Right lobe of liver (tissue), 6 donors: ENCODE results near the gene HEXIM2. TPM values are rescaled to one million over a fixed set of nuclear protein-coding genes. Genes with fewer than 3 reads are reported as not detected.
A peak's percentile ranks its signal among the peaks of the same experiment; 100 is the strongest.

Source experiments
- ATAC-seq, 4 donors: fragments of 200-7000 bp; cut with Tn5 transposase; one replicate each; pipeline ENCODE4 v1.9.1; 2020; ENCODE audit warnings: mild to moderate bottlenecking in 4 of 4, moderate library complexity in 4 of 4
- DNase-seq, 3 donors: peaks; one replicate each; pipeline ENCODE4 v3.0.0-alpha.2; 2020
- H3K27ac ChIP-seq, 3 donors: fragments of 200-600 bp; one replicate each; pipeline ENCODE4 v1.8.0; 2022
- H3K27me3 ChIP-seq, 2 donors: fragments of 200-600 bp; one replicate each; pipeline ENCODE4 v1.8.0; 2022
- H3K36me3 ChIP-seq, 4 donors: fragments of 200-600 bp; sonication (generic) in 1 of 4; one replicate each; pipeline versions ENCODE4 v1.5.1 to v1.8.0; 2017 to 2022; ENCODE audit warnings: control low read depth in 1 of 4
- H3K4me1 ChIP-seq, 4 donors: fragments of 200-600 bp; sonication (generic) in 1 of 4; one replicate each; pipeline versions ENCODE4 v1.5.1 to v1.8.0; 2017 to 2022; ENCODE audit warnings: control low read depth in 1 of 4
- H3K4me3 ChIP-seq, 3 donors: fragments of 200-600 bp; one replicate each; pipeline ENCODE4 v1.8.0; 2022
- H3K9me3 ChIP-seq, 4 donors: fragments of 200-600 bp; sonication (generic) in 1 of 4; one replicate each; pipeline versions ENCODE4 v1.5.1 to v1.8.0; 2017 to 2022; ENCODE audit warnings: control low read depth in 1 of 4
- CTCF ChIP-seq, 4 donors: fragments of 200-600 bp in 3 of 4; fragments of 450-650 bp in 1 of 4; IDR thresholded peaks; one replicate each; pipeline versions ENCODE4 v1.5.1 to v1.8.0; 2016 to 2022; ENCODE audit warnings: antibody characterized with exemption in 4 of 4, mild to moderate bottlenecking in 2 of 4
- POLR2A ChIP-seq: fragments of 450-650 bp; IDR thresholded peaks from one replicate; pipeline ENCODE4 v1.6.1; 2017; ENCODE audit warnings: antibody characterized with exemption, mild to moderate bottlenecking
- WGBS: methylation state at CpG from one replicate; pipeline ENCODE4 v1.1.6; 2018; ENCODE audit warnings: low coverage, low lambda C conversion rate; ENCODE audit not compliant: insufficient coverage; ENCODE audit errors: missing lambda C conversion rate; 5-methylcytosine and 5-hydroxymethylcytosine counted together
- intact Hi-C, 2 donors: fragments of 100-400 bp; cut with DNase I; formaldehyde crosslinking; loops; one replicate each; pipeline versions ENCODE4 v1.11.2 to v1.14.1; 2022
- total RNA-seq, 6 experiments: library from RNA; depleted of rRNA in 2 of 6; stranded (reverse); fragments of >200 nt in 2 of 6; fragmentation: NEBNext Ultra II Directional in 3 of 6; extraction: Animal tissue kit (Norgen Biotek cat#: 25700) in 3 of 6; gene quantifications; one replicate each; pipeline versions ENCODE4 v1.1.0 to v1.2.4, GENCODE V29; 2016 to 2023
- donor health status: DM: no; HTN: yes; CAD: no.
- donor health status: DM: no; HTN: no; CAD: no.
- donor health status: DM: no; HTN: no; CAD: no.
- donor health status: DM: no; HTN: yes; CAD: no.
- donor health status: DM: no; HTN: yes; CAD: no.

Gene HEXIM2
- total RNA-seq, 6 experiments from 2014 or later, result 2.6 to 13.5 (median 5.4) TPM

DNA sequence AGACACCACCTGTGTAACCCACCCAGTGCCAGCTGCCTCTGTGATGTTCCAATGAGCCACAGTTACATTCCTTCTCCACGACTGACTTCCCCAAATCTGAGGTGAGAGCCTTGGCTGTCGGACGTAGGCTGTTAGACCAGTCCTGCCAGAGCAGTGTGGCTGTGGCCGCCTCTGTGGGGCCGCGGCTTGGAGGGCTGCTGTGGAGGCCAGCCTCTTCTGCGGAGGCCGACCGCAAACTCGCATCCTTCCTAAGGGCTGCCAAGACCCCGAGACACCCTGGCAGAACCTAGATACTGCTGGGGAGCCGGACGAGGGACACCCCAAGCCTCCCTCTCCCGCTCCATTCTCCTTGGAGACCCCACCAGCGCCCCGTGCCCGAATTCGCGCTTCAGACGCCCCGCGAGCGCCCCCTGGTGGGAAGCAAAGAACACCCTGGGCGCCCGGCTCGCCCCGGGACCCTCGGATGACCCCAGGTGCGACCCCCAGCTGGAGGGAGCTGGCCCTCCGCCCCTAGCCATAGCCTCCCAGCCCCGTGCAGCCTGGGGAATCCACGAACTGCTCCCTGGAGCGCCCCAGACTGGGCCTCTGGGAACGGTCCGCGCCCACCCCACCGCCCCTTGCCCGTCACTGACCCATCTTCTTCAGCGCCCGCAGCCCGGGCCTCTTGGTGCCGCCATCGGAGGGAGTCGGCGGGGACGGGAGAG, 29.9 kb upstream of the HEXIM2 start:
- WGBS, result 4% methylated on average over 15 of the region's 46 CpGs
- Histone ChIP-seq H3K27ac (peak overlapping the region; percentile 36 to 89 (median 47)), H3K27me3 (no peaks in the 10 kb centered on the region), H3K4me1 (peaks cover 0 to 17% (median 0%) of the 10 kb centered on the region in 4 donors), H3K9me3 (no peaks in the 10 kb centered on the region), H3K36me3 (no peaks in the 10 kb centered on the region), H3K4me3 (peak overlapping the region; percentile 57 to 79 (median 73))
- DNase-seq (peak; percentile 52 to 71 (median 70)), ATAC-seq (no peak)
- intact Hi-C loops, result no loop called here
- TF ChIP-seq CTCF (IDR thresholded peaks at IDR 0.05), result peak; percentile 63 to 83 (median 71)
- TF ChIP-seq POLR2A, result no peak

- peaks cover 0 to 22% (median 0%) of the 10 kb centered on the region in 4 donors for H3K4me1 ChIP-seq
- DNase-seq, result no peak
- no peaks in the 10 kb centered on the region for H3K27me3 ChIP-seq
- no peak for ATAC-seq
- H3K27ac ChIP-seq, result peak within 1 kb of the TSS; percentile 74 to 95 (median 89)
- peak within 1 kb of the TSS; percentile 57 to 79 (median 73) for H3K4me3 ChIP-seq
- TF ChIP-seq POLR2A, result no peak
- no peak for TF ChIP-seq CTCF (IDR thresholded peaks at IDR 0.05)
- intact Hi-C loops, result no loop called here
- WGBS, result 1% methylated on average over 18 of the region's 36 CpGs
- H3K36me3 ChIP-seq, result no peaks in the 10 kb centered on the region
- no peaks in the 10 kb centered on the region for H3K9me3 ChIP-seq
Measured at GRCh38 chr17:45132320-45132571, 29.4 kb upstream of the HEXIM2 start, which contains the start of gene PLCD3. PLCD3 (minus strand) TSS chr17:45132515; CDS start chr17:45132410, 105 bp downstream.

DNA sequence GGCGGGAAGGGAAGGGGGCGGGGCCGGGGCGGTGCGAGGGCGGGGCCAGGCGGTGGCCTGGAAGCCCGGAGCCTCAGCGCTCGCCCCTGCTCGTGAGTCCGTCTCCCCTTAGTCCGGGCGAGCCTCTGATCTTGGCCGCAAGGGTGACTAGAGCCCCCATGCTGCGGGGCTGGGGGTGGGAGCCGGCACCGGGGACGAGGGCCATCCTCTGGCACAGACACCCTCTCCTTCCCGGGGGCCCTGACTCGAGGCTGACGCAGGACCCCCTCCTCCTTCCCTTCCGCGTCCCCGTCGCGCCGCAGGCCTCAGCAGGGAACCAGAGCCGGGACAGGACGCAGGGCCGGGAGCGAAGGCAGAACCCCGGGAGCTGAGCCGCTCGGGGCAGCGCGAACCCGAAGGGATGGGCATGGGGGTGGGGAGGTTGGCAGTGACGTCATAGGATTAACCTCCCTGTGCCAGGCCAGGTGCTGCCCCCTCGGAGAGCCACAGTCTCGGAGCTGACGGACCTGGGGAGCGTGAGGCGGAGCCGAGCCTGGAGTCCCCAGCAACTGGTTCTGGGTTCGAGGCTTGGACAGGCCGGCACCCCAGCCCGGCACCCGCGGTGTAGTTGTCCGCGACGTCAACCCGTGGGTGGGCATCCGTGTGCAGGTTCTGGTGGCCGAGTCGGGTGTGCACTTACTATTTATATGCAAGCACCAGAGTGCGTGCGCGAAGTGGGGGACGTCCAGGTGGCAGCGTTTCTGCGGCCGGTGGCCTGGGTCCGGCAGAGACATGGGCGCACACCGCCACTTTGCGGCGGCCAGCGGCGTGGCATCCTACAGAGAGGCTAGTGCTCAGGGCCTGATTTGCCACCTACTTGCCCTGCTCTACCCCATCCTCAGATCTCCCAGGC, 28.9 kb upstream of the HEXIM2 start:
- H3K27me3 ChIP-seq, result no peaks in the 10 kb centered on the region
- H3K9me3 ChIP-seq, result no peaks in the 10 kb centered on the region
- H3K27ac ChIP-seq, result peak overlapping the region; percentile 74 to 95 (median 89)
- DNase-seq, result peak; percentile 85 to 90 (median 88)
- ATAC-seq, result peak; percentile 57 to 73 (median 66)
- TF ChIP-seq CTCF (IDR thresholded peaks at IDR 0.05) (peak; percentile 79 to 90 (median 83)), POLR2A (peak; percentile 49)
- peak overlapping the region; percentile 57 to 79 (median 73) for H3K4me3 ChIP-seq
- no peaks in the 10 kb centered on the region for H3K36me3 ChIP-seq
- peaks cover 0 to 27% (median 0%) of the 10 kb centered on the region in 4 donors for H3K4me1 ChIP-seq
- WGBS, result 0% methylated on average over 12 of the region's 71 CpGs
- intact Hi-C loops, result no loop called here

DNA sequence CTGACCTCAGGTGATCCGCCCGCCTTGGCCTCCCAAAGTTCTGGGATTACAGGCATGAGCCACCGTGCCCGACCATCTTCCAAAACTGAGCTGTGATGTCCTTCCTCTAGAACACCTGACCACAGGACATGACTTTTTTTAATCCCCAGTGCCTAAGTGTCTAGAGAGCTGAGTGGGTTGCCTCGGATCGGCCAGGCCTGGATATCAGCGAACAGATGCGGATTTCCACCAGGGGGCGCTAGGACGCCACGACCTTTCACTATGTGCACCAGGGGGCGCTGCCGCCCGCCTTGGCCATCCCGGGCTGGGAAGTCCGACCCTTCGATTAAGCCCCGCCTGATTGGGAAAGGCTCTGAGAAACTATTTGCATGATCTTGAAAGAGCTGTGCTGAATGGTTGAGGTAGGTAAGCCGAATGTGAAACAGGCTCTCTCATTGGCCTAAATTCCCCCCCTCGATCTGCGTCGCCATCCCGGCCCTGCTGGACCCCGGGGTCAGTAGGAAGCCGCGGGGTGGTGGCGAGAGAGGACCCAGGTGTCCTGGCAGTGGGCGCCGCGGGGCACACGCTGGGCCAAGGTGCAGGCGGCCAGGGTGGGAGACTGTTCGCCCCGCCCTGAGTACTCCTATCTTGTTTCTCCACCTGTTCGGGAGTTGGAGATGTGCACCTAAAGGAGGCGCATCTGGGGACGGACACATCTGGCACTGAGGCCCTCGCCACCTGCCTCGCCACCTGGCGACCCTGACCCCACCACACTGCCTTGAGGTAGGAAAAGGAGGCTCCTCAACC, 26.3 kb upstream of the HEXIM2 start, which contains the start of gene ACBD4:
Gene ACBD4, plus strand, starts transcription at position 496 of the 786 bp plus-strand sequence. CDS start 458 bp downstream, outside the sequence.
- peak; percentile 72 to 81 (median 75) for ATAC-seq
- WGBS, result 0% methylated on average over 16 of the region's 40 CpGs
- no peaks in the 10 kb centered on the region for H3K9me3 ChIP-seq
- peak; percentile 94 to 97 (median 94) for DNase-seq
- peaks cover 0 to 7% (median 0%) of the 10 kb centered on the region in 4 donors for H3K36me3 ChIP-seq
- peaks cover 0 to 36% (median 6%) of the 10 kb centered on the region in 4 donors for H3K4me1 ChIP-seq
- H3K27ac ChIP-seq, result peak within 1 kb of the TSS; percentile 85 to 98 (median 89)
- TF ChIP-seq POLR2A, result peak; percentile 93
- TF ChIP-seq CTCF (IDR thresholded peaks at IDR 0.05), result peak; percentile 100
- no peaks in the 10 kb centered on the region for H3K27me3 ChIP-seq
- intact Hi-C loops, result loop anchor here in 1 of 2 donors (5.0 kb wide), 1 partner anchor 62 kb away; no protein-coding TSS in a partner anchor
- H3K4me3 ChIP-seq, result peak within 1 kb of the TSS; percentile 72 to 92 (median 79)
